ENCODE data around the gene CDK18. TPM values are rescaled to one million over a fixed set of nuclear protein-coding genes. Genes with fewer than 3 reads are reported as not detected.

CDK18 gene
- total and polyA plus RNA-seq, 2 of the 8 experiments (the other 6 are each of a cell fraction or from before 2014, with no cell fraction given): 31.2 to 44.0 TPM

- Histone ChIP-seq H4K91ac (replicated peaks; ENCODE audit: insufficient read length, low read length) (peak overlapping the region; percentile 98), H3K79me1 (ENCODE audit: low read depth, low read length) (peaks cover 3% of the 10 kb centered on the region; the same call in 1 of the 2 replicates), H2AFZ (ENCODE audit: low read length) (no peak overlapping the region), H3K27me3 (replicated peaks in 1 of 4; ENCODE audit: control insufficient read depth in 3 of 4, extremely low read depth in 1 of 4, insufficient read depth in 3 of 4, low read length in 3 of 4) (peaks cover 0 to 2% (median 0%) of the 10 kb centered on the region in 4 experiments; a peak in 2 of 7 replicates), H4K8ac (ENCODE audit: extremely low read depth, insufficient read depth, low read length) (peak overlapping the region; percentile 93), H3K4me3 (ENCODE audit: extremely low read depth in 1 of 4, insufficient read depth in 2 of 4, low read depth in 3 of 4, low read length in 4 of 4) (peak overlapping the region; percentile 75 to 88 (median 83)), H2BK12ac (ENCODE audit: low read depth, low read length) (peak overlapping the region; percentile 99; the same call in 1 of the 2 replicates), H3K9me3 (ENCODE audit: insufficient read depth in 2 of 2, low read depth in 1 of 2, low read length in 1 of 2) (no peaks in the 10 kb centered on the region), H3K4ac (replicated peaks; ENCODE audit: insufficient read length, low read depth, low read length) (peak overlapping the region; percentile 73), H3K18ac (ENCODE audit: extremely low read depth, low read length) (peak overlapping the region; percentile 97), H4K20me1 (replicated peaks in 1 of 2; ENCODE audit: control insufficient read depth in 1 of 2, insufficient read depth in 2 of 2, low read length in 2 of 2) (peaks cover 0 to 5% of the 10 kb centered on the region in 2 experiments), H2BK120ac (replicated peaks; ENCODE audit: low read depth, low read length) (peak overlapping the region; percentile 67), H4K5ac (ENCODE audit: insufficient read length, low read depth, low read length) (peak overlapping the region; percentile 16), H3K79me2 (ENCODE audit: control insufficient read depth in 1 of 2, insufficient read depth in 2 of 2, low read length in 2 of 2) (peaks cover 0 to 11% of the 10 kb centered on the region in 2 experiments; a peak in 2 of 4 replicates), H2AK5ac (ENCODE audit: low read depth, low read length) (0 out of 2 replicates have a peak overlapping the region, but pooled peaks have one; percentile 83), H2BK5ac (ENCODE audit: low read depth, low read length) (peak overlapping the region; percentile 94; the same call in 1 of the 2 replicates), H3K56ac (replicated peaks; ENCODE audit: insufficient read length, low read depth, low read length) (peak overlapping the region; percentile 84), H3K36me3 (ENCODE audit: control insufficient read depth in 2 of 4, insufficient read depth in 4 of 4, low read length in 3 of 4) (peaks cover 0 to 7% (median 1%) of the 10 kb centered on the region in 4 experiments; a peak in 1 of 8 replicates), H2BK15ac (ENCODE audit: low read length) (peak overlapping the region; percentile 95; the same call in 1 of the 2 replicates), H3K23me2 (ENCODE audit: low read depth, low read length) (peaks cover 14% of the 10 kb centered on the region), H3K4me1 (replicated peaks in 1 of 4; ENCODE audit: control insufficient read depth in 3 of 4, insufficient read depth in 4 of 4, low read length in 3 of 4) (peaks cover 12 to 47% (median 23%) of the 10 kb centered on the region in 4 experiments), H2BK20ac (ENCODE audit: low read length) (no peak overlapping the region), H3K23ac (ENCODE audit: insufficient read length) (no peak overlapping the region), H3K9ac (replicated peaks in 1 of 4; ENCODE audit: extremely low read depth in 1 of 4, low read depth in 3 of 4, low read length in 3 of 4) (peak overlapping the region; percentile 62 to 77 (median 76)), H3K14ac (ENCODE audit: insufficient read length) (no peak overlapping the region), H3K4me2 (ENCODE audit: insufficient read depth in 1 of 2, low read depth in 2 of 2, low read length in 2 of 2) (peak overlapping the region; percentile 62 to 89), H3K27ac (ENCODE audit: low read depth, low read length) (peak overlapping the region; percentile 25; the same call in 1 of the 2 replicates)
- no peak for FAIRE-seq
- POLR2A ChIA-PET (ENCODE audit: partially characterized antibody): interaction anchor here (0.8 to 7.7 kb wide), 21 partner anchors 8 to 155 kb away, joined by 3 to 220 read pairs (median 4); partner anchors contain the start of gene CDK18
- CTCF ChIA-PET (ENCODE audit: partially characterized antibody): interaction anchor here (0.6 to 30.2 kb wide), 15 partner anchors 10 to 137 kb away, joined by 3 to 767 read pairs (median 4); partner anchors contain the start of gene LEMD1
- 0% methylated on average over 43 of the region's 47 CpGs; no CpG with 5 or more reads in 1 of the 2 experiments for WGBS, 2 experiments (ENCODE audit: extremely low coverage in 1 of 2, insufficient coverage in 1 of 2, insufficient read length in 1 of 2, insufficient replicate concordance in 2 of 2, low coverage in 1 of 2, low lambda C conversion rate in 2 of 2, missing lambda C conversion rate in 1 of 2)
- peak in 1 of 2 experiments; percentile 76 for DNase-seq (ENCODE audit: low read depth in 1 of 2, low spot score in 2 of 2)
- TF ChIP-seq CBX5 (IDR thresholded peaks at IDR 0.05; ENCODE audit: low read depth, low read length): no peak
- peak; percentile 47; the same call in 1 of the 2 replicates for TF ChIP-seq PHF8 (conservative IDR thresholded peaks at IDR 0.05; ENCODE audit: low read depth, low read length)
- TF ChIP-seq KDM4A (IDR thresholded peaks at IDR 0.05; ENCODE audit: low read depth, low read length, severe bottlenecking): peak; percentile 39
- TF ChIP-seq MAX (IDR thresholded peaks at IDR 0.05): peak; percentile 10; the same call in 1 of the 2 replicates
- no peak for TF ChIP-seq RNF2 (IDR thresholded peaks at IDR 0.05; ENCODE audit: borderline replicate concordance, low read depth, low read length, missing control alignments, poor library complexity, severe bottlenecking)
- no peak for TF ChIP-seq SIX5 (IDR thresholded peaks at IDR 0.05; ENCODE audit: low read depth, low read length)
- no peak for TF ChIP-seq RXRA (IDR thresholded peaks at IDR 0.05; ENCODE audit: insufficient read depth, low read depth, low read length)
- no peak for TF ChIP-seq EP300 (IDR thresholded peaks at IDR 0.05; ENCODE audit: borderline replicate concordance in 1 of 2, low read depth in 2 of 2, low read length in 2 of 2)
- no peak for TF ChIP-seq NANOG (IDR thresholded peaks at IDR 0.05; ENCODE audit: insufficient read depth, low read depth, low read length, poor library complexity, severe bottlenecking)
These were observed 48.0 kb upstream of the CDK18 start for GRCh38 chr1:205456383-205456867.
